ENCODE results near the gene SH3BP2. TPM values are rescaled to one million over a fixed set of nuclear protein-coding genes. Genes with fewer than 3 reads are reported as not detected.

SH3BP2 gene
- total RNA-seq, 2 experiments from 2014 or later = 77.0 to 80.3 TPM

DNA sequence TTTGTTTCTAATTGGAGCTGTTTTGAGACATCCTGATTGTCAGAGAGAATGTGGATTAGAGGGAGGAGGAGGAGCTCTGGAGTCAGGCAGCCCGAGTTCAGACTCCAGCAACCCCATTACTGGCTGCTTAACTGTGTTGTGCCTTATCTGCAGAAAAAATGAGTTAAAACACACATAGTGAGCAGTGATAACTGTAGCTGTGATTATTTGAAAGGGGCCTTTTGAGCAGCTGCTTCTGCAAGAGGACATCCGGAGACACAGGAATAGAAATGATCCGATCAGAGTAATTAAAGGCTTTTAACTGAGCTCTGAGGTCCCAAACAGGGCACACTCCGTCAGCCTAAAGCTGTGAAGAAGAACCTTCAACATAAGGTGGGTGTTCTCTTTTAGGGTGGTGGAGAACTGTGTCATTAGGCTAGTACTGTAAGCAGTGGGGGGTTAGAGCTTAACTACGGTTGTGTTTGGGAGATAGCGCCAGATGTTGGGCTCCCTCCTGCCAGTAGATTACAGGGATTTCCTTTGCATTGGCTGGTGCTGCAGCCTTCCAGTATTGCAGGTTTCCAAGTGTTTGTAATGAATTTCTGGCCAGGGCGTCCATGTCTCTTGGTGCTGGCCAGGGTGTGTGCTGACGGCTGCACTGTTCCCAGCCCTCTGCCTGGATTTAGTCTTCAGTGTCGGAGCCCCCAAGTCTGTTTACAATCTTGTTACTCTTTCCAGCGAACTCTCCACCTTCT lies 75.0 kb downstream of the SH3BP2 start:
- ChIA-PET POLR2A (interaction anchor here (1.3 to 2.4 kb wide), 2 partner anchors 17 to 30 kb away, joined by 3 to 7 read pairs; no protein-coding TSS in a partner anchor), CTCF (no interaction called here)
- Mint-ChIP-seq H3K36me3 (ENCODE audit: low read depth) (peaks cover 16% of the 10 kb centered on the region), H3K27me3 (no peaks in the 10 kb centered on the region), H3K4me1 (peaks cover 33% of the 10 kb centered on the region), H3K4me3 (no peak overlapping the region), H3K27ac (no peak overlapping the region), H3K9me3 (no peaks in the 10 kb centered on the region)
- DNase-seq = no peak

DNA sequence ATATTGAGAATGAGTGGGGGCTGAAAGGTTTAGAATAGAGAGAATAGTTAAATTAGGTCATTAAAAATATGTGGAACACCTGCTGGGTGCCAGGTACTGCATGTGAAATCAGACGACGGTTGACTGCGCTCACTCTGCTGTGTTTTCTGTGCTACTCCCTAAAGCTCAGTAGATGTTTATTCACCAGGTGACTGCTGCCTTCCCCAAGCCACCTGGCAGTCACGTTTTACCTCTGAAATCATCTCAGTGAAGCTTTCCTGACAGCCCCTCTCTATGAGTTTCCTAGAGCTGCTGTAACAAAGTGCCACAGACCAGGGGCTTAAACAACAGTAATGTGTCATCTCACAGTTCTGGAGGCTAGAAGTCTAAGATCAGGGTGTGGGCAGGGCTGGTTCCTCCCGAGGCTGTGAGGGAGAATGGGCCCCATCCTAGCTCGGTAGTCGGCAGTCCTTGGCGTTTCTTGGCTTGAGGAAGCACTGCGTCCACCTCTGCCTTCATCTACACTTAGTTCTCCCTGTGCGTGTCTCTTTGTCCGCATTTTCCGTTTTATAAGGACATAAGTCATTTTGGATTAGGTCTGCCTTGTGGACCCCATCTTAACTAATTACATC lies 76.1 kb downstream of the SH3BP2 start:
- POLR2A ChIA-PET = no interaction called here
- Mint-ChIP-seq H3K27me3 (no peaks in the 10 kb centered on the region), H3K4me1 (peaks cover 32% of the 10 kb centered on the region), H3K4me3 (no peak overlapping the region), H3K36me3 (ENCODE audit: low read depth) (peaks cover 16% of the 10 kb centered on the region), H3K27ac (no peak overlapping the region), H3K9me3 (no peaks in the 10 kb centered on the region)
- CTCF ChIA-PET = no interaction called here
- no peak for DNase-seq

DNA sequence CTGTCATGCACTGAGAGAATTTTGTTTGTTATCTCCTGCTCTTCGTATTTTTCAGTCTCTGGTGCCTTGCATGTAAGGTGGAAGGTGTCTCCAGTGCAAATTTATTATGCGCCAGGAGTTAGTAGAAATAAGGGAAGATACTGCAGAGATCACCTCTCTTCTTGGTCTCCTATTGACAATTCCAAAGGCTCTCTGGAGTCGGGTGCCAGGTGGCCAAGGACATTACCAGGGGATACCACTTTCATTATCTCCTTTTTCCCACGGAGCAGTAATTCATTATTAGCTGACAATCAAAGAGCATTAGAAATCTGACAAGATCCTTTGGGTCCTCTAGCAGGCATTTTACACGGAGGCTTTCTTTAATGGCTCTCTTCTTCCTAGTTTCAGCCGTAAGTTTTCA lies 76.8 kb downstream of the SH3BP2 start:
- ChIA-PET POLR2A (no interaction called here), CTCF (no interaction called here)
- no peak overlapping the region for H3K4me3 Mint-ChIP-seq
- no peak for DNase-seq
- H3K36me3 Mint-ChIP-seq (ENCODE audit: low read depth) = peaks cover 16% of the 10 kb centered on the region
- peaks cover 33% of the 10 kb centered on the region for H3K4me1 Mint-ChIP-seq
- H3K27me3 Mint-ChIP-seq = no peaks in the 10 kb centered on the region
- H3K27ac Mint-ChIP-seq = no peak overlapping the region
- no peaks in the 10 kb centered on the region for H3K9me3 Mint-ChIP-seq

DNA sequence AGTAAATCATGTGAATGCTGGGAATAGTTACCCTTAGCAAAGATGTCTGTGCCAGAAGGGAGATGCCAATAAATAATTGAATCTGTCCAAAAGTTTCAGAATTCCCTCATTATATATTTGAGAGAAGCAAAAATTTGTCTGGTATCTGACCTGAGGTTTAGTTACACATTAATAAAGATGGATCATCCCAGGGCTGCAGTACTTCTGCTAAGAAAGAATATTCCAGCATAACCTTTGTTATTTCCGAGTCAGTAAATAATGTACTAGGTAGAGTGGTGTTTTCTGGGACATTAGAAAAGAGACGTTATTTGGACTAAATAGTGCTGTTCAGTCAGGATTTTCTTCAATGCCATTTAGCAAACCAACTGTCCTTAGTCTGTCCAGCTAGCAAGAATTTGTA lies 77.2 kb downstream of the SH3BP2 start:
- no peaks in the 10 kb centered on the region for H3K27me3 Mint-ChIP-seq
- H3K4me1 Mint-ChIP-seq = peaks cover 31% of the 10 kb centered on the region
- H3K27ac Mint-ChIP-seq = no peak overlapping the region
- DNase-seq = no peak
- POLR2A ChIA-PET = no interaction called here
- no peak overlapping the region for H3K4me3 Mint-ChIP-seq
- CTCF ChIA-PET = no interaction called here
- H3K9me3 Mint-ChIP-seq = no peaks in the 10 kb centered on the region
- peaks cover 16% of the 10 kb centered on the region for H3K36me3 Mint-ChIP-seq (ENCODE audit: low read depth)

DNA sequence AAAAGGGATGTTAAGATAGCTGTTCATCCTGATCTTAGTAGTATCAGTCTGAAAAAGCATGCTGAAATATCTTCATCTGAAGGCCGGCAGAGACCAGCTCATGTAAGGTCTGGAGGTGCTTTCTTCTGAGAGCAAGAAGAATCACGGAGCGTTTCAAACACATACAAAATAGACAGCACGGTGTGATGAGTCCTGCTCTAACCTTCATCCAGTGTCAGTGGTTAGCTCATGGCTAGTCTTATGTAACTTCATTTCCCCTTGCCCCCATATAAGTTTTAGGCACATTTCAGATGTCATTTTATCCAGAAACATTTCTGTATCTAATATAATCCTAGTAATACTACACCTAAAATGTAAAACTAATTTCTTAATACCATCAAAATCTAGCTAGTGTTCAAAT lies 78.6 kb downstream of the SH3BP2 start:
- Mint-ChIP-seq H3K27me3 (no peaks in the 10 kb centered on the region), H3K36me3 (ENCODE audit: low read depth) (peaks cover 24% of the 10 kb centered on the region), H3K9me3 (no peaks in the 10 kb centered on the region), H3K4me1 (peaks cover 36% of the 10 kb centered on the region), H3K4me3 (no peak overlapping the region), H3K27ac (no peak overlapping the region)
- ChIA-PET POLR2A (interaction anchor here (0.6 to 1.4 kb wide), 2 partner anchors 53 to 173 kb away, joined by 3 to 4 read pairs; no protein-coding TSS in a partner anchor), CTCF (no interaction called here)
- DNase-seq = no peak

DNA sequence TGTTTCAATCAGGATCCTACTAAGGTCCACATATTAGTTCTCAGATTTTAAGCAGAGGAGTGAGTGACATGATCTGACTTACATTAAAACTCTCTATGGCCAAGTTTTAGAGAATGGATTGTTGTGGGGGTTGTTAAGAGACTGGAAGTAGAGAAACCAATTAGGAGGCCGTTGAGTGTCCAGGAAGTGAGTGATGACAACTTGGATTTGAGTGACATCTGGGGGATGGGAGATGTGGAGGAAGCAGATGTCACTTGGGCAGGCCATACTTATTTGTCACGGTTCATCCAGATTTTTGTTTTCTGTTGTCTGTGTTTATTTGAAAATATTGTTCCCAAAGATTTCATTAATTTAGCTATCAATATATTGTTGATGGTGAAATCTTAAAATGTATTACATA lies 79.0 kb downstream of the SH3BP2 start:
- no peak overlapping the region for H3K4me3 Mint-ChIP-seq
- H3K4me1 Mint-ChIP-seq = peaks cover 35% of the 10 kb centered on the region
- H3K27me3 Mint-ChIP-seq = no peaks in the 10 kb centered on the region
- no peak for DNase-seq
- POLR2A ChIA-PET = interaction anchor here (1.4 kb wide), 1 partner anchor 54 kb away, joined by 3 read pairs; no protein-coding TSS in a partner anchor
- no peaks in the 10 kb centered on the region for H3K9me3 Mint-ChIP-seq
- no peak overlapping the region for H3K27ac Mint-ChIP-seq
- CTCF ChIA-PET = no interaction called here
- H3K36me3 Mint-ChIP-seq (ENCODE audit: low read depth) = peaks cover 25% of the 10 kb centered on the region

DNA sequence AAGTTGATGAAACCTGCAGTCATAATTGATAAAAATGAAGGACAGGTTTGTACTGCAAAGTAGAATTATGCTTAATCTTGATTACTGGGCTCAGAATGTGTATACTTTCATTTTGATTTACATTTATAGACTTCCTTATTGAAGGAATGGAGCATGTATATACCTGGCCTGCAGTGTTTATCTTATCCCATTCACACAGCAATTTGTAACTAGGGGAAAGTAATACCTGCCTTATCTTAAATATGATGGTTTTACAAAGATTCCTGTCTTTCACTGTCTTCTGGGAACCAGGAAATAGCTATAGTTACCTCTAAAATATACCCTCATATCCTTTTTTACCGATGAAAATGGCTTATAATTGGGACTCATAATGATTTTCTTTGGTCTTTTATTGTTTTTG lies 80.4 kb downstream of the SH3BP2 start:
- DNase-seq = no peak
- Mint-ChIP-seq H3K4me3 (no peak overlapping the region), H3K9me3 (no peaks in the 10 kb centered on the region), H3K27ac (no peak overlapping the region), H3K4me1 (peaks cover 41% of the 10 kb centered on the region), H3K36me3 (ENCODE audit: low read depth) (peaks cover 37% of the 10 kb centered on the region), H3K27me3 (no peaks in the 10 kb centered on the region)
- ChIA-PET CTCF (no interaction called here), POLR2A (no interaction called here)

DNA sequence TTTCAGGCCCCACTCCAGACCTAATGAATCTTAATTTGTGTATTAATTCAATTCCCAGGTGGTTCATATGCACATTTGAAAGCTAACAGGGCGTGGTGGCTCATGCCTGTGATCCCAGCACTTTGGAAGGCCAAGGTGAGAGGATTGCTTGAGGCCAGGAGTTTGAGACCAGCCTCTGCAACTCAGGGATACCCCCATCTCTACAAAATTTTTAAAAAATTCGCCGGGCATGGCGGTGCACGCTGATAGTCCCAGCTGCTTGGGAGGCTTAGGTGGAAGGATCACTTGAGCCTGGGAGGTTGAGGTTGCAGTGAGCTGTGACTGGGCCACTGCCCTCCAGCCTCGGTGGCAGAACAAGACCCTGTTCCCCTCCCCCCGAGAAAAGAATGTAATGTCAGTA lies 82.0 kb downstream of the SH3BP2 start:
- H3K4me3 Mint-ChIP-seq = no peak overlapping the region
- H3K9me3 Mint-ChIP-seq = no peaks in the 10 kb centered on the region
- peaks cover 46% of the 10 kb centered on the region for H3K4me1 Mint-ChIP-seq
- CTCF ChIA-PET = no interaction called here
- H3K36me3 Mint-ChIP-seq (ENCODE audit: low read depth) = peaks cover 42% of the 10 kb centered on the region
- H3K27ac Mint-ChIP-seq = no peak overlapping the region
- no peaks in the 10 kb centered on the region for H3K27me3 Mint-ChIP-seq
- POLR2A ChIA-PET = no interaction called here
- DNase-seq = no peak

DNA sequence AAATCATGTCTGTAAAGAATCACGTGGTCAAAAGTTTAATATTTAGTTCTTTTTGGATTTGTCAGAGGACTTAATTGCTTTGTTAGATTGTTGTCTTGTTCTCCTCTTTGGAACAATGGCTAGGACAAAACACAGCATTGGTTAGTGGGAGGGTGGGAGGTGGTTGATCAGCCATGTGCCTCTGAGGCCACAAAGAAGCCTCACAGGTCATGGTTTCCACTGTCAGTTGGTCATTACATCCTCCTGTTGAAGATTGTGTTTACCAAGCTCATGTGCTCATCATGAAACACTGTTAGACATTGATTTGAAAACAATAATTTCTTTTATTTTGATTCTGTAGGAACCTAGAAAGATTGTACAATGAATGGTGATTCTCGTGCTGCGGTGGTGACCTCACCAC lies 82.7 kb downstream of the SH3BP2 start:
- Mint-ChIP-seq H3K9me3 (no peaks in the 10 kb centered on the region), H3K36me3 (ENCODE audit: low read depth) (peaks cover 39% of the 10 kb centered on the region), H3K27me3 (no peaks in the 10 kb centered on the region), H3K27ac (peak overlapping the region; percentile 26), H3K4me3 (no peak overlapping the region), H3K4me1 (peaks cover 44% of the 10 kb centered on the region)
- DNase-seq = no peak
- CTCF ChIA-PET = no interaction called here
- POLR2A ChIA-PET = no interaction called here

DNA sequence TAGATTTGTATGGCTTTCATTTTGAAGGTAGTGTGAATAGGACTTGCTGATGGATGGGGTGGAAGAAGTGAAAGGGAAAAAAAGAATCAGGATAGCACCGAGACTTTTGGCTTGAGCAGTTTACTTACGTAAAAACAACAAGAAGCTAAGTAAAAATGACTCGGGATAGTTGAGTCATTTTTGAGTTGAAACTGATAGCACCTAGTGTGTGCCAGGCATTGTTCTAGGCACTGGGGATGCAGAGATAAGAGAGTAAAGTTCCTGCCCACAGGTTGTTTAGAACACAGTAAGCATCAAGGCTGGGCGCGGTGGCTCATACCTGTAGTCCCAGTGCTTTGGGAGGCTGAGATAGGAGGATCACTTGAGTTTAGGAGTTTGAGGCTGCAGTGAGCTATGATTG lies 85.5 kb downstream of the SH3BP2 start:
- no peak overlapping the region for H3K4me3 Mint-ChIP-seq
- DNase-seq = no peak
- no peaks in the 10 kb centered on the region for H3K9me3 Mint-ChIP-seq
- ChIA-PET POLR2A (interaction anchor here (0.6 to 1.6 kb wide), 3 partner anchors 18 to 54 kb away, joined by 3 to 5 read pairs (median 4); no protein-coding TSS in a partner anchor), CTCF (no interaction called here)
- H3K4me1 Mint-ChIP-seq = peaks cover 32% of the 10 kb centered on the region
- no peaks in the 10 kb centered on the region for H3K27me3 Mint-ChIP-seq
- peak overlapping the region; percentile 2 for H3K27ac Mint-ChIP-seq
- H3K36me3 Mint-ChIP-seq (ENCODE audit: low read depth) = peaks cover 50% of the 10 kb centered on the region

DNA sequence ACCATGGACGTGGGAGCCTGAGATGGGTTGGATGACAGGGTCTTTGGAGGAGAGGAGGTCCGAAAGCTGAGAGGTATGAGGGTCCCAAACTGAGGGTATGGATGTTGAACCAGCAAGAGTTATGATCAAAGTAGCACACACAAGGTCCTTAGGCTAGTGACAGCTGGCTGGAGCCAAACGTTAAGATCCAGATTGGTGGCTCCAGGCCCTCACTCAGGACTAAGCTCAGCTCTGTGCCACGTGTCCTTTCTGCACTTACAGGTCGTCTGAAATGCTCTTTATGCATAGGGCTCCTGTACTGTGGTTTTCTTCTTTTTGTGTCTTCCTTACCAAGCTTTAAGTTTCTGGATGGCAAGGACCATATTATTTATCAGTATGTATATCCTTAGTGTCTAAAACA lies 86.1 kb downstream of the SH3BP2 start:
- H3K36me3 Mint-ChIP-seq (ENCODE audit: low read depth) = peaks cover 54% of the 10 kb centered on the region
- no peak overlapping the region for H3K27ac Mint-ChIP-seq
- H3K27me3 Mint-ChIP-seq = no peaks in the 10 kb centered on the region
- no peaks in the 10 kb centered on the region for H3K9me3 Mint-ChIP-seq
- no peak for DNase-seq
- POLR2A ChIA-PET = interaction anchor here (1.1 to 1.3 kb wide), 2 partner anchors 54 to 56 kb away, joined by 3 to 4 read pairs; no protein-coding TSS in a partner anchor
- CTCF ChIA-PET = interaction anchor here (0.5 kb wide), 1 partner anchor 97 kb away, joined by 4 read pairs; no protein-coding TSS in a partner anchor
- H3K4me1 Mint-ChIP-seq = peaks cover 31% of the 10 kb centered on the region
- H3K4me3 Mint-ChIP-seq = no peak overlapping the region

DNA sequence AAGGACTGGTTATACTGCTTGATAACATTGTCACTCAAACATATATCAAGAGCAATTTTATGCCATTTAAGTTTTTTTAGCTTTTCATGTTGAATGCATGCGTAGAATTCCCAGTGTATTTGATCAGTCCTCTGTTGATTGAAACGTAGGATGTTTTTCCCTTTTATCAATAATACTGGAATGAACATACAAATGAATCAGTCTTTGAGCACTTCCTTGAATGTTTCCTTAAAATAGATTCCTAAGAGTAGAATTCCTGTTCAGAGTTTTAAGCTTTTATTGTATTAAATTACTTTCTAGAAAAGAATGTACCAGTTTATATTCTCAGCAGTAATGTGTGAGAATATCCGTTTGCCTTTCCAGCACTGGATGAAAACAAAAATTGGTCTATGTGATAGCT lies 88.5 kb downstream of the SH3BP2 start:
- Mint-ChIP-seq H3K27ac (no peak overlapping the region), H3K4me1 (peaks cover 24% of the 10 kb centered on the region), H3K36me3 (ENCODE audit: low read depth) (peaks cover 66% of the 10 kb centered on the region), H3K27me3 (no peaks in the 10 kb centered on the region), H3K4me3 (no peak overlapping the region), H3K9me3 (no peaks in the 10 kb centered on the region)
- ChIA-PET CTCF (no interaction called here), POLR2A (no interaction called here)
- DNase-seq = no peak

DNA sequence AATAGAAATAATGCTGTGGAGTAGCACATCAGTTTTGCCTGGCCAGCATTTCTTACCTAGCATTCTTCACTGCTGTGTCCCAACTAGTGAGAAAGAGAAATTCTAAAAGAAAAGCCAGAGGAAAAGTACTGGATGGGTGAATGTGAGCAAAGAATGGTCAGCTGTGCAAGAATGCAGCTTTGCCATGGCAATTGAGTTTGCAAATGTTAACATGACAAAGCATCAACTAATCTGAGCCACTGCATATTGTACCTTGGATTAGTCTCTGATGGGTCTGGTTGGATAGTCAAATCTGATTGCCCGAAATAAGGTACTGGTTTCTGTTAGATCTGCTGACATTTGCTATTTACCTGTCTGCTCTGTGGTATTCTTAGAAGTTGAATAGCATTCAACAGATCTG lies 89.5 kb downstream of the SH3BP2 start:
- ChIA-PET CTCF (no interaction called here), POLR2A (interaction anchor here (1.0 kb wide), 1 partner anchor 64 kb away, joined by 3 read pairs; no protein-coding TSS in a partner anchor)
- Mint-ChIP-seq H3K27me3 (no peaks in the 10 kb centered on the region), H3K4me3 (no peak overlapping the region), H3K4me1 (peaks cover 18% of the 10 kb centered on the region), H3K36me3 (ENCODE audit: low read depth) (peaks cover 69% of the 10 kb centered on the region), H3K27ac (no peak overlapping the region), H3K9me3 (no peaks in the 10 kb centered on the region)
- DNase-seq = no peak

DNA sequence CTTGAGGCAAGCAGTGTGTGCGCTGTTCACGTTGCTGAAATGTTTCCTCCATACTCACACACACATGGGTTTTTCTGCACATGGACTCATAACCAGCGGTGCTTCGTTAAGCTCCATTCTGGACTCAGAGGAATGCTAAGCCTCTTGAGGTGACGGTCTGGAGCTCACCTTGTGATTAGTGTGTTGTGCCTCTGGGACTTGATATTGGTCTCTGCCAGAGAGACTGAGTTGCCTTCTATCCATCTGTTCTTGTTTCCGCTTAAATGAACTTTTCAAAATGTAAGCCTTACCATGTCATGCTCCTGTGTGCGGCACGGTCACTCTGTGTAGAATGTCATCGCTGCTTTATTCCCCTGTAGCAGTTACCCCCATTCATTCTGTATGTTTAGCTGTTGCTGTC lies 93.3 kb downstream of the SH3BP2 start:
- H3K36me3 Mint-ChIP-seq (ENCODE audit: low read depth) = peaks cover 56% of the 10 kb centered on the region

More for the DNA sequence above, 93.3 kb downstream of the SH3BP2 start:
- H3K27ac Mint-ChIP-seq = no peak overlapping the region
- no peaks in the 10 kb centered on the region for H3K9me3 Mint-ChIP-seq
- H3K4me3 Mint-ChIP-seq = no peak overlapping the region
- no peak for DNase-seq
- no peaks in the 10 kb centered on the region for H3K27me3 Mint-ChIP-seq
- ChIA-PET CTCF (no interaction called here), POLR2A (no interaction called here)
- H3K4me1 Mint-ChIP-seq = peaks cover 5% of the 10 kb centered on the region

Measured in activated CD4-positive, alpha-beta memory T cell treated with anti-CD3 and anti-CD28 coated beads, Interleukin-2, amount 10 ng/mL, durations not matched to agents 7 days and 5 days (primary cell).